GM18517 (cell line): ENCODE results near the gene CPNE9.

Experiments used
- ATAC-seq: cut with Tn5 transposase; IDR thresholded peaks from one replicate; pipeline ENCODE4 v1.9.1; 2021; ENCODE audit warnings: mild to moderate bottlenecking, moderate library complexity; ENCODE audit not compliant: unreplicated experiment

Gene CPNE9

GRCh38 chr3:9713142-9713541 lies 9.5 kb downstream of the CPNE9 start:
- no peak for ATAC-seq

GRCh38 chr3:9715136-9715535 lies 11.5 kb downstream of the CPNE9 start:
- no peak for ATAC-seq

- ATAC-seq, result no peak
Observed at GRCh38 chr3:9715764-9716437, 12.3 kb downstream of the CPNE9 start.

- ATAC-seq, result no peak
Observed at GRCh38 chr3:9716801-9717555, 13.3 kb downstream of the CPNE9 start.

GRCh38 chr3:9717563-9717962 lies 13.9 kb downstream of the CPNE9 start:
- no peak for ATAC-seq

GRCh38 chr3:9718118-9718517 lies 14.5 kb downstream of the CPNE9 start:
- no peak for ATAC-seq

- ATAC-seq, result no peak
Observed at GRCh38 chr3:9721015-9721699, 17.5 kb downstream of the CPNE9 start.

- ATAC-seq, result no peak
Observed at GRCh38 chr3:9721700-9722060, 18.0 kb downstream of the CPNE9 start.

GRCh38 chr3:9725775-9726515 lies 22.3 kb downstream of the CPNE9 start:
- no peak for ATAC-seq

GRCh38 chr3:9727041-9727595 lies 23.5 kb downstream of the CPNE9 start:
- ATAC-seq, result peak; percentile 32

- no peak for ATAC-seq
Observed at GRCh38 chr3:9727743-9728142, 24.1 kb downstream of the CPNE9 start.

GRCh38 chr3:9729419-9729818 lies 25.8 kb downstream of the CPNE9 start:
- ATAC-seq, result no peak

- peak; percentile 45 for ATAC-seq
Observed at GRCh38 chr3:9730657-9731205, 27.1 kb downstream of the CPNE9 start.

GRCh38 chr3:9731206-9732079 lies 27.8 kb downstream of the CPNE9 start, which contains the start of gene BRPF1:
Gene BRPF1, plus strand, starts transcription at chr3:9731735. Its CDS starts 2,406 bp downstream, at chr3:9734141.
- ATAC-seq, result peak; percentile 68

GRCh38 chr3:9732080-9732739 lies 28.6 kb downstream of the CPNE9 start:
- no peak for ATAC-seq

GRCh38 chr3:9732740-9733115 lies 29.1 kb downstream of the CPNE9 start:
- no peak for ATAC-seq

- no peak for ATAC-seq
Observed at GRCh38 chr3:9736831-9737230, 33.2 kb downstream of the CPNE9 start.

- no peak for ATAC-seq
Observed at GRCh38 chr3:9739181-9739580, 35.5 kb downstream of the CPNE9 start.

GRCh38 chr3:9742560-9742959 lies 38.9 kb downstream of the CPNE9 start:
- no peak for ATAC-seq
